Activated CD4-positive, alpha-beta T cell treated with anti-CD3 and anti-CD28 coated beads, Interleukin-2, amount 10 ng/mL, durations not matched to agents 24 days and 14 days (primary cell): ENCODE data around the gene PHTF2. TPM values are rescaled to one million over a fixed set of nuclear protein-coding genes. Genes with fewer than 3 reads are reported as not detected.
"Not testable (repeated sequence)": the region's sequence is repeated elsewhere in the genome, so short reads cannot be mapped to it uniquely, and the experiment has no call there.

ENCODE experiments used
- DNase-seq: peaks from one replicate; pipeline ENCODE4 v3.0.0; 2022
- H3K27ac Mint-ChIP-seq: one replicate; pipeline ENCODE4 v1.8.0; 2022; ENCODE audit warnings: mild to moderate bottlenecking, mixed read lengths
- H3K27me3 Mint-ChIP-seq: one replicate; pipeline ENCODE4 v1.8.0; 2022; ENCODE audit warnings: mixed read lengths
- H3K36me3 Mint-ChIP-seq: one replicate; pipeline ENCODE4 v1.8.0; 2022; ENCODE audit warnings: low read depth, mild to moderate bottlenecking, mixed read lengths
- H3K4me1 Mint-ChIP-seq: one replicate; pipeline ENCODE4 v1.8.0; 2021; ENCODE audit warnings: mixed read lengths
- H3K4me3 Mint-ChIP-seq: one replicate; pipeline ENCODE4 v1.8.0; 2022; ENCODE audit warnings: mild to moderate bottlenecking, moderate library complexity, mixed read lengths
- H3K9me3 Mint-ChIP-seq: one replicate; pipeline ENCODE4 v1.8.0; 2021; ENCODE audit warnings: mixed read lengths
- intact Hi-C: fragments of 100-400 bp; cut with micrococcal nuclease; formaldehyde crosslinking; loops from one replicate; pipeline ENCODE4 v1.15.1; 2023
- total RNA-seq: library from RNA; stranded (reverse); gene quantifications from 2 replicates; pipeline ENCODE4 v1.2.3, GENCODE V29; 2022

The PHTF2 gene
- total RNA-seq, 1 donor from 2014 or later: 32.1 TPM

- Mint-ChIP-seq H3K27ac (no peak overlapping the region), H3K4me1 (peaks cover 14% of the 10 kb centered on the region)
Measured at GRCh38 chr7:77859343-77859742, 60.8 kb downstream of the PHTF2 start.

GRCh38 chr7:77862691-77863090, 64.1 kb downstream of the PHTF2 start:
- no peak overlapping the region for H3K27ac Mint-ChIP-seq
- H3K27me3 Mint-ChIP-seq: no peaks in the 10 kb centered on the region
- DNase-seq: no peak
- no peak overlapping the region for H3K4me3 Mint-ChIP-seq
- intact Hi-C loops: no loop called here
- H3K4me1 Mint-ChIP-seq: peaks cover 11% of the 10 kb centered on the region
- H3K36me3 Mint-ChIP-seq: peaks cover 6% of the 10 kb centered on the region
- H3K9me3 Mint-ChIP-seq: no peaks in the 10 kb centered on the region

More at GRCh38 chr7:77859343-77859742, 60.8 kb downstream of the PHTF2 start:
- Mint-ChIP-seq H3K4me3 (no peak overlapping the region), H3K36me3 (peaks cover 16% of the 10 kb centered on the region), H3K9me3 (peaks cover 3% of the 10 kb centered on the region), H3K27me3 (no peaks in the 10 kb centered on the region)
- no peak for DNase-seq
- intact Hi-C loops: no loop called here

- H3K27ac Mint-ChIP-seq: no peak overlapping the region
- H3K27me3 Mint-ChIP-seq: no peaks in the 10 kb centered on the region
Measured at GRCh38 chr7:77863860-77864259, 65.3 kb downstream of the PHTF2 start.

GRCh38 chr7:77866370-77866769, 67.8 kb downstream of the PHTF2 start:
- peaks cover 4% of the 10 kb centered on the region for H3K4me1 Mint-ChIP-seq
- no peaks in the 10 kb centered on the region for H3K27me3 Mint-ChIP-seq
- no peak overlapping the region for H3K27ac Mint-ChIP-seq
- no peak for DNase-seq
- H3K36me3 Mint-ChIP-seq: peaks cover 10% of the 10 kb centered on the region
- no peaks in the 10 kb centered on the region for H3K9me3 Mint-ChIP-seq
- intact Hi-C loops: no loop called here
- no peak overlapping the region for H3K4me3 Mint-ChIP-seq

More at GRCh38 chr7:77863860-77864259, 65.3 kb downstream of the PHTF2 start:
- H3K4me3 Mint-ChIP-seq: no peak overlapping the region
- no peak for DNase-seq
- intact Hi-C loops: no loop called here
- H3K4me1 Mint-ChIP-seq: peaks cover 8% of the 10 kb centered on the region
- no peaks in the 10 kb centered on the region for H3K9me3 Mint-ChIP-seq
- H3K36me3 Mint-ChIP-seq: peaks cover 6% of the 10 kb centered on the region

GRCh38 chr7:77866786-77867536, 68.4 kb downstream of the PHTF2 start:
- peaks cover 10% of the 10 kb centered on the region for H3K36me3 Mint-ChIP-seq
- H3K4me1 Mint-ChIP-seq: peaks cover 4% of the 10 kb centered on the region
- no peaks in the 10 kb centered on the region for H3K9me3 Mint-ChIP-seq
- intact Hi-C loops: no loop called here
- no peak overlapping the region for H3K27ac Mint-ChIP-seq
- DNase-seq: no peak
- no peak overlapping the region for H3K4me3 Mint-ChIP-seq
- no peaks in the 10 kb centered on the region for H3K27me3 Mint-ChIP-seq

GRCh38 chr7:77867537-77867865, 68.9 kb downstream of the PHTF2 start:
- no peaks in the 10 kb centered on the region for H3K27me3 Mint-ChIP-seq
- H3K9me3 Mint-ChIP-seq: no peaks in the 10 kb centered on the region
- intact Hi-C loops: no loop called here
- no peak overlapping the region for H3K27ac Mint-ChIP-seq
- H3K4me3 Mint-ChIP-seq: no peak overlapping the region
- H3K4me1 Mint-ChIP-seq: peaks cover 4% of the 10 kb centered on the region
- peaks cover 10% of the 10 kb centered on the region for H3K36me3 Mint-ChIP-seq
- DNase-seq: no peak

- H3K4me1 Mint-ChIP-seq, H3K27me3 Mint-ChIP-seq, H3K4me3 Mint-ChIP-seq, H3K36me3 Mint-ChIP-seq, DNase-seq, H3K27ac Mint-ChIP-seq, H3K9me3 Mint-ChIP-seq, intact Hi-C loops: not testable (repeated sequence)
Measured at GRCh38 chr7:77872256-77872655, 73.7 kb downstream of the PHTF2 start.

- H3K27ac Mint-ChIP-seq, H3K4me1 Mint-ChIP-seq, H3K9me3 Mint-ChIP-seq, H3K27me3 Mint-ChIP-seq, DNase-seq, H3K4me3 Mint-ChIP-seq, intact Hi-C loops: not testable (repeated sequence)
- H3K36me3 Mint-ChIP-seq: peaks cover 12% of the 10 kb centered on the region
Measured at GRCh38 chr7:77873416-77874327, 75.1 kb downstream of the PHTF2 start.

GRCh38 chr7:77877791-77878190, 79.2 kb downstream of the PHTF2 start:
- DNase-seq: no peak
- intact Hi-C loops: no loop called here
- Mint-ChIP-seq H3K4me1 (peaks cover 8% of the 10 kb centered on the region), H3K9me3 (no peaks in the 10 kb centered on the region), H3K36me3 (peaks cover 12% of the 10 kb centered on the region), H3K27me3 (no peaks in the 10 kb centered on the region), H3K4me3 (no peak overlapping the region), H3K27ac (no peak overlapping the region)

- DNase-seq: no peak
- Mint-ChIP-seq H3K36me3 (peaks cover 12% of the 10 kb centered on the region), H3K9me3 (no peaks in the 10 kb centered on the region), H3K27me3 (no peaks in the 10 kb centered on the region), H3K4me1 (peaks cover 8% of the 10 kb centered on the region), H3K27ac (no peak overlapping the region), H3K4me3 (no peak overlapping the region)
- intact Hi-C loops: no loop called here
Measured at GRCh38 chr7:77878500-77878899, 79.9 kb downstream of the PHTF2 start.

- Mint-ChIP-seq H3K27ac (no peak overlapping the region), H3K9me3 (no peaks in the 10 kb centered on the region), H3K4me1 (peaks cover 5% of the 10 kb centered on the region), H3K27me3 (no peaks in the 10 kb centered on the region), H3K36me3 (peaks cover 12% of the 10 kb centered on the region), H3K4me3 (no peak overlapping the region)
- intact Hi-C loops: no loop called here
- no peak for DNase-seq
Measured at GRCh38 chr7:77879272-77879671, 80.7 kb downstream of the PHTF2 start.

- H3K9me3 Mint-ChIP-seq: no peaks in the 10 kb centered on the region
- no peak overlapping the region for H3K27ac Mint-ChIP-seq
- no peak overlapping the region for H3K4me3 Mint-ChIP-seq
- H3K27me3 Mint-ChIP-seq: no peaks in the 10 kb centered on the region
- DNase-seq: no peak
- intact Hi-C loops: no loop called here
- H3K4me1 Mint-ChIP-seq: peaks cover 4% of the 10 kb centered on the region
- H3K36me3 Mint-ChIP-seq: peaks cover 12% of the 10 kb centered on the region
Measured at GRCh38 chr7:77881871-77882270, 83.3 kb downstream of the PHTF2 start.

GRCh38 chr7:77885155-77885554, 86.6 kb downstream of the PHTF2 start:
- Mint-ChIP-seq H3K4me3 (no peak overlapping the region), H3K4me1 (peaks cover 6% of the 10 kb centered on the region), H3K36me3 (peaks cover 9% of the 10 kb centered on the region), H3K27ac (no peak overlapping the region), H3K27me3 (no peaks in the 10 kb centered on the region), H3K9me3 (no peaks in the 10 kb centered on the region)
- intact Hi-C loops: no loop called here
- no peak for DNase-seq

- DNase-seq: no peak
- intact Hi-C loops: no loop called here
- Mint-ChIP-seq H3K4me1 (peaks cover 6% of the 10 kb centered on the region), H3K27me3 (no peaks in the 10 kb centered on the region), H3K27ac (no peak overlapping the region), H3K36me3 (peaks cover 4% of the 10 kb centered on the region), H3K4me3 (no peak overlapping the region), H3K9me3 (no peaks in the 10 kb centered on the region)
Measured at GRCh38 chr7:77887567-77887966, 89.0 kb downstream of the PHTF2 start.
